ENCODE measurements around the gene MMS22L. TPM values are rescaled to one million over a fixed set of nuclear protein-coding genes. Genes with fewer than 3 reads are reported as not detected.

Gene MMS22L
- total and polyA plus RNA-seq, 3 donors from 2014 or later = 17.1 to 23.7 (median 21.6) TPM

DNA sequence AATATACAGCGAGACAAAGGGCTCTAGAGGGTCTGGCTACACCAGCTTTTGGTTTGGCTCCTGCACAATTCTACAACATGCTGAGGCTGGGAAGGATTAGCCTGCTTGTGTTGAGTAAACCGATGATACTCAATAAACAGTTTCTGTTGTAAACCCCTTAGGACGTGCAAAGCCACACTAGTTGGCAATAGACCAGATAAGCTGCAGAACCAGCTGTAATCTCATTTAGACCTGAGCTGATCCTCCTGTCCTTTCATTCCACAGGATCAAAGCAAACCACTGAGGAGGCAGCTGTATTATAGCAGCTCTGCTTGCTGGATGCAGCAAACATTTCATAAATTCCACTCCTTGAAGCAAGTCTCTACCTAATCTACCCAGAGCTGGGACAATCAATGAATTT lies 79.7 kb downstream of the MMS22L start:
- TF ChIP-seq POLR2A (IDR thresholded peaks at IDR 0.05) = no peak
- TF ChIP-seq, protein P1, sequence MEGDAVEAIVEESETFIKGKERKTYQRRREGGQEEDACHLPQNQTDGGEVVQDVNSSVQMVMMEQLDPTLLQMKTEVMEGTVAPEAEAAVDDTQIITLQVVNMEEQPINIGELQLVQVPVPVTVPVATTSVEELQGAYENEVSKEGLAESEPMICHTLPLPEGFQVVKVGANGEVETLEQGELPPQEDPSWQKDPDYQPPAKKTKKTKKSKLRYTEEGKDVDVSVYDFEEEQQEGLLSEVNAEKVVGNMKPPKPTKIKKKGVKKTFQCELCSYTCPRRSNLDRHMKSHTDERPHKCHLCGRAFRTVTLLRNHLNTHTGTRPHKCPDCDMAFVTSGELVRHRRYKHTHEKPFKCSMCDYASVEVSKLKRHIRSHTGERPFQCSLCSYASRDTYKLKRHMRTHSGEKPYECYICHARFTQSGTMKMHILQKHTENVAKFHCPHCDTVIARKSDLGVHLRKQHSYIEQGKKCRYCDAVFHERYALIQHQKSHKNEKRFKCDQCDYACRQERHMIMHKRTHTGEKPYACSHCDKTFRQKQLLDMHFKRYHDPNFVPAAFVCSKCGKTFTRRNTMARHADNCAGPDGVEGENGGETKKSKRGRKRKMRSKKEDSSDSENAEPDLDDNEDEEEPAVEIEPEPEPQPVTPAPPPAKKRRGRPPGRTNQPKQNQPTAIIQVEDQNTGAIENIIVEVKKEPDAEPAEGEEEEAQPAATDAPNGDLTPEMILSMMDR (IDR thresholded peaks at IDR 0.05) = no peak
- no peaks in the 10 kb centered on the region for H3K4me1 ChIP-seq
- H3K36me3 ChIP-seq (ENCODE audit: low read depth, missing control alignments) = no peaks in the 10 kb centered on the region
- H3K27me3 ChIP-seq = no peaks in the 10 kb centered on the region
- no peak overlapping the region for H3K27ac ChIP-seq
- intact Hi-C loops (cut with DNase I; ENCODE audit: low total_unique reads) = no loop called here
- H3K4me3 ChIP-seq = no peak overlapping the region
- no peaks in the 10 kb centered on the region for H3K9me3 ChIP-seq
- 60 to 71% methylated on average over 3 of the region's 3 CpGs for WGBS, 2 donors
- DNase-seq = no peak

DNA sequence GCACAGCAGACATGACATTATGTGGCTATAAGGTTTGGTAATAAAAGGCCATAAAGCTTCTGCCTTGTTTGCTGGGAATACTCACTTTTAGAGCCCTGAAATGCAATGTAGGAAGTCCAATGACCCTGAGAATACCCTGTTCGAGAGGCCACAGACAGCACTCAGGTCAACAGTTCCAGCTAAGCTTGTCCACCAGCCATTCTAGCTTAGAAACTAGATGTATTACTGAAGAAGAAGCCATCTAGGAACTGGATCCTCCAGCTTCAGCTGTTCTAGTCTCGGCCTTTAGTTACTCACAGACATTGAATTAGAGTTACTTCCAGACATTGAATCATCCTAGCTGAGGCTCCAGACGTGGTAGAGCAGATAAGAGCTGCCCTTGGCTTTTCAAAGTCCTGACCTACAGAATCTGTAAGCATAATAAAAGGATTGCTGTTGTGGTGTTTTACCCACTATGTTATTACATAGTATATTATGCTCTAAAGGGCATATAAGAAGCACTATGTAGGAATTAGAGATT lies 84.9 kb downstream of the MMS22L start:
- Histone ChIP-seq H3K36me3 (ENCODE audit: low read depth, missing control alignments) (no peaks in the 10 kb centered on the region), H3K9me3 (no peaks in the 10 kb centered on the region), H3K4me1 (no peaks in the 10 kb centered on the region), H3K4me3 (no peak overlapping the region), H3K27me3 (no peaks in the 10 kb centered on the region), H3K27ac (no peak overlapping the region)
- no peak for DNase-seq
- TF ChIP-seq, protein P1 (IDR thresholded peaks at IDR 0.05) = no peak
- no peak for TF ChIP-seq POLR2A (IDR thresholded peaks at IDR 0.05)
- 66 to 74% methylated on average over 3 of the region's 3 CpGs for WGBS, 2 donors
- intact Hi-C loops (cut with DNase I; ENCODE audit: low total_unique reads) = no loop called here

DNA sequence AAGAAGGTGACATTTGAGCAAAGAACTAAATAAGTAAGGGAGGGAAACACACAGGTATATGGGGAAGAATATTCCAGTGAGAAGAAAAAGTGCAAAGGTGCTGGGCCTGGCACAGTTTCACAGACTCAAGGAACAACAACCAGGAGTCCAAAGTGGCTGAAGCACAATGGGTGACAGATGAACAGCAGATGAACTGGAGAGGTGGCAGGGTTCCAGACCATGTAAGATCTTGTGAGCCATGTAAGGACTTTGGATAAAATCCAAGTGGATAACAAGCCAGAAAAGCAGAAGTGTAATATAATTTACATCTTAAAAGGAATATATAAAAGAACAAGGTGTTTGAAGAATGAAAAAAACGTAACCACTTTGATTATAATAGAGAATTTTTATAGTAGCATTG lies 87.9 kb downstream of the MMS22L start:
- H3K27me3 ChIP-seq = no peaks in the 10 kb centered on the region
- H3K4me3 ChIP-seq = no peak overlapping the region
- WGBS, 2 donors = 81 to 91% methylated on average over 1 of the region's 1 CpG
- intact Hi-C loops (cut with DNase I; ENCODE audit: low total_unique reads) = no loop called here
- H3K27ac ChIP-seq = no peak overlapping the region
- TF ChIP-seq, protein P1 (IDR thresholded peaks at IDR 0.05) = no peak
- TF ChIP-seq POLR2A (IDR thresholded peaks at IDR 0.05) = no peak
- H3K36me3 ChIP-seq (ENCODE audit: low read depth, missing control alignments) = no peaks in the 10 kb centered on the region
- H3K4me1 ChIP-seq = no peaks in the 10 kb centered on the region
- H3K9me3 ChIP-seq = no peaks in the 10 kb centered on the region
- no peak for DNase-seq

DNA sequence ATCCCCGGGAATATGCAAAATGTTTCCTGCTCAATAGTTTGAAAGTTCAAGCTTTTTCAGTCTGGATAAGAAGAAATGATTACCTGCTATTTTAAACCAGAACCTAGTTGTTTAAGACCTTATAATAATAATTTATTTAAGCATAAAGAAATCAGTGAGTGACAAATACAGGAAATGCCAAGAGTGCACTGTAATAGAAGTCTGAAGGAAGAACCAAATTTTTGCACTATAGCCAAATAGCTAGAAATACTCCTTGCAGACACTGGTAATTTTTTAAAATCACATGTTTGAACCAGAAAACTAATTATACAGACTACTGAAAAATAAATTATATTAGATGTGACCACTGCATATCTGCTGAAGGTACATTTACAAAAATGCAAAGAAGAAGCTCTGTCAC lies 93.2 kb downstream of the MMS22L start:
- Histone ChIP-seq H3K9me3 (no peaks in the 10 kb centered on the region), H3K4me1 (no peaks in the 10 kb centered on the region), H3K4me3 (no peak overlapping the region), H3K27ac (no peak overlapping the region), H3K36me3 (ENCODE audit: low read depth, missing control alignments) (no peaks in the 10 kb centered on the region), H3K27me3 (no peaks in the 10 kb centered on the region)
- 84 to 91% methylated on average over 1 of the region's 1 CpG for WGBS, 2 donors
- TF ChIP-seq, protein P1 (IDR thresholded peaks at IDR 0.05) = no peak
- TF ChIP-seq POLR2A (IDR thresholded peaks at IDR 0.05) = no peak
- no peak for DNase-seq
- intact Hi-C loops (cut with DNase I; ENCODE audit: low total_unique reads) = loop anchor here (10.0 kb wide), 1 partner anchor 205 kb away; no protein-coding TSS in a partner anchor

DNA sequence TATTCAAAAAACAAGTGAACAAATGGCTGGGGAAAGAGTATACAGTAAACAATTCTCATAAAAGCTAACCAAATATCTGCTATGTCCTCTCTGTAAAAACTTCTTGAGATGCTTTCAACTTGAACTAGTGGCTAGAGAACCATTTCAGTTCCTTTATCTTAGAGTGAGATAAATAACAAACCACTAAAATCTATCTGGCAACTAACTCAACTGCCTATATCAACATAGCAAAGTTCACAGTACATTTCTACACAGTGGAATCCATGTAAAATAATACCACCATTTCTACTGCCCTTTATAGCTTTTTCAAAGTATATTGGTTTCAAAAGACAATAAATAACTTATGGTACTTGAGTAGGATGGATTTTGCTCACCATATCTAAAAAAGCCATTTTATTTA lies 95.1 kb downstream of the MMS22L start:
- TF ChIP-seq, protein P1 (IDR thresholded peaks at IDR 0.05) = no peak
- TF ChIP-seq POLR2A (IDR thresholded peaks at IDR 0.05) = no peak
- Histone ChIP-seq H3K36me3 (ENCODE audit: low read depth, missing control alignments) (no peaks in the 10 kb centered on the region), H3K27me3 (no peaks in the 10 kb centered on the region), H3K4me3 (no peak overlapping the region), H3K9me3 (no peaks in the 10 kb centered on the region), H3K27ac (no peak overlapping the region), H3K4me1 (no peaks in the 10 kb centered on the region)
- intact Hi-C loops (cut with DNase I; ENCODE audit: low total_unique reads) = loop anchor here (10.0 kb wide), 1 partner anchor 207 kb away; no protein-coding TSS in a partner anchor
- DNase-seq = no peak
